Right renal pelvis (tissue), 4 donors: ENCODE data around the gene FAH. TPM values are rescaled to one million over a fixed set of nuclear protein-coding genes. Genes with fewer than 3 reads are reported as not detected.

ENCODE experiments used
- DNase-seq, 4 donors: peaks; one replicate each; pipeline ENCODE4 v3.0.0-alpha.2; 2013; ENCODE audit warnings: low read depth in 4 of 4, low spot score in 3 of 4, missing footprints in 1 of 4
- polyA plus RNA-seq, 4 donors: library from polyadenylated mRNA; unstranded; fragments of 120-200 nt; gene quantifications; one replicate each; pipeline ENCODE4 v1.2.1, GENCODE V29; 2013; ENCODE audit not compliant: insufficient read length in 4 of 4

Gene FAH
- polyA plus RNA-seq, 4 donors: 32.2 to 44.2 (median 37.2) TPM

- no peak for DNase-seq
These were observed 19.0 kb downstream of the FAH start for GRCh38 chr15:80171787-80172186.

- no peak for DNase-seq
These were observed 19.6 kb downstream of the FAH start for GRCh38 chr15:80172401-80172800.

- peak in 3 of 4 donors; percentile 25 to 47 (median 43) for DNase-seq
These were observed 20.4 kb downstream of the FAH start for GRCh38 chr15:80173022-80173759.

GRCh38 chr15:80174017-80174746 lies 21.4 kb downstream of the FAH start:
- no peak for DNase-seq

GRCh38 chr15:80175436-80175835 lies 22.6 kb downstream of the FAH start:
- DNase-seq: no peak

GRCh38 chr15:80176443-80176842 lies 23.6 kb downstream of the FAH start:
- DNase-seq: no peak

GRCh38 chr15:80177156-80177555 lies 24.4 kb downstream of the FAH start:
- no peak for DNase-seq

GRCh38 chr15:80179025-80179759 lies 26.4 kb downstream of the FAH start:
- no peak for DNase-seq

- no peak for DNase-seq
These were observed 27.1 kb downstream of the FAH start for GRCh38 chr15:80179935-80180334.

GRCh38 chr15:80180468-80180867 lies 27.7 kb downstream of the FAH start:
- no peak for DNase-seq

- no peak for DNase-seq
These were observed 28.2 kb downstream of the FAH start for GRCh38 chr15:80180986-80181385.

- DNase-seq: no peak
These were observed 29.9 kb downstream of the FAH start for GRCh38 chr15:80182611-80183261.

GRCh38 chr15:80183306-80183705 lies 30.5 kb downstream of the FAH start:
- DNase-seq: no peak

- no peak for DNase-seq
These were observed 31.1 kb downstream of the FAH start for GRCh38 chr15:80183886-80184285.

GRCh38 chr15:80184554-80184953 lies 31.8 kb downstream of the FAH start:
- DNase-seq: no peak

GRCh38 chr15:80185152-80185551 lies 32.4 kb downstream of the FAH start:
- DNase-seq: no peak

- no peak for DNase-seq
These were observed 33.3 kb downstream of the FAH start for GRCh38 chr15:80186066-80186465.

- DNase-seq: no peak
These were observed 33.8 kb downstream of the FAH start for GRCh38 chr15:80186597-80186996.

- no peak for DNase-seq
These were observed 35.5 kb downstream of the FAH start for GRCh38 chr15:80188251-80188650.

- DNase-seq: no peak
These were observed 38.4 kb downstream of the FAH start for GRCh38 chr15:80191198-80191597.
